Nephron (organoid): ENCODE measurements around the gene PERP.

Experiments used
- H3K27ac Mint-ChIP-seq, 3 experiments: 2 replicates each; pipeline ENCODE4 v1.8.0; 2020; ENCODE audit warnings: mixed read lengths in 3 of 3, mild to moderate bottlenecking in 2 of 3, moderate library complexity in 1 of 3
- H3K27me3 Mint-ChIP-seq: 2 replicates; pipeline ENCODE4 v1.8.0; 2021; ENCODE audit warnings: low read depth, mild to moderate bottlenecking, moderate library complexity, mixed read lengths
- H3K36me3 Mint-ChIP-seq: 2 replicates; pipeline ENCODE4 v1.8.0; 2020; ENCODE audit warnings: low read depth, mixed read lengths
- H3K4me1 Mint-ChIP-seq: 2 replicates; pipeline ENCODE4 v1.8.0; 2020; ENCODE audit warnings: mixed read lengths
- H3K4me3 Mint-ChIP-seq, 3 experiments: 2 replicates each; pipeline ENCODE4 v1.8.0; 2020; ENCODE audit warnings: mild to moderate bottlenecking in 3 of 3, mixed read lengths in 3 of 3, moderate library complexity in 2 of 3
- H3K9me3 Mint-ChIP-seq: 2 replicates; pipeline ENCODE4 v1.8.0; 2020; ENCODE audit warnings: mixed read lengths
- TF ChIP-seq, protein P1 (sequence below), 3 experiments: fragments of 200-600 bp; sonication (generic); IDR thresholded peaks; one replicate each; pipeline ENCODE4 v1.5.0; 2021; ENCODE audit warnings: antibody characterized with exemption in 3 of 3; ENCODE audit not compliant: unreplicated experiment in 3 of 3

Gene PERP

DNA sequence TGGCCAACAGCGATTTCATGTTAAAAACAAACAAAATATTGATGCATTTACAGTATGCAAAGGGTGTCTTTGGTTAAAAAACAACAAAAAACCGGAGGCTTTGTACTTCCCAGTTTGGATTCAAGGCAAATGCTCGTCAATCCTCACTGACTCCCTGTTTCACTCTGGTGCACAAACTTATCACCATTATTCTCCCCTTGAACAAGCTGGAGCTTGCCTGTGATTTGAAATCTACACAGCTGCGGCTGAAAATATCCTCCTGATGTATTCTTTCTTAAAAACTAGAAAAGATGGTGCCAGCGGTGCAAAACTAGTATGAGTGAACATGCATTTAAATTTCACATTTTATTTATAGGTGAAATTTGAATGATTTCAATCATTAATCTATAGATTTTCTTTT lies 3.3 kb downstream of the PERP start:
- peak overlapping the region; percentile 18 to 27 (median 22) for H3K27ac Mint-ChIP-seq
- H3K9me3 Mint-ChIP-seq: no peaks in the 10 kb centered on the region
- TF ChIP-seq, protein P1, sequence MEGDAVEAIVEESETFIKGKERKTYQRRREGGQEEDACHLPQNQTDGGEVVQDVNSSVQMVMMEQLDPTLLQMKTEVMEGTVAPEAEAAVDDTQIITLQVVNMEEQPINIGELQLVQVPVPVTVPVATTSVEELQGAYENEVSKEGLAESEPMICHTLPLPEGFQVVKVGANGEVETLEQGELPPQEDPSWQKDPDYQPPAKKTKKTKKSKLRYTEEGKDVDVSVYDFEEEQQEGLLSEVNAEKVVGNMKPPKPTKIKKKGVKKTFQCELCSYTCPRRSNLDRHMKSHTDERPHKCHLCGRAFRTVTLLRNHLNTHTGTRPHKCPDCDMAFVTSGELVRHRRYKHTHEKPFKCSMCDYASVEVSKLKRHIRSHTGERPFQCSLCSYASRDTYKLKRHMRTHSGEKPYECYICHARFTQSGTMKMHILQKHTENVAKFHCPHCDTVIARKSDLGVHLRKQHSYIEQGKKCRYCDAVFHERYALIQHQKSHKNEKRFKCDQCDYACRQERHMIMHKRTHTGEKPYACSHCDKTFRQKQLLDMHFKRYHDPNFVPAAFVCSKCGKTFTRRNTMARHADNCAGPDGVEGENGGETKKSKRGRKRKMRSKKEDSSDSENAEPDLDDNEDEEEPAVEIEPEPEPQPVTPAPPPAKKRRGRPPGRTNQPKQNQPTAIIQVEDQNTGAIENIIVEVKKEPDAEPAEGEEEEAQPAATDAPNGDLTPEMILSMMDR (IDR thresholded peaks at IDR 0.05; ENCODE audit: unreplicated experiment in 3 of 3): no peak
- peaks cover 54% of the 10 kb centered on the region for H3K27me3 Mint-ChIP-seq
- no peak overlapping the region for H3K4me3 Mint-ChIP-seq
- peaks cover 41% of the 10 kb centered on the region for H3K4me1 Mint-ChIP-seq
- H3K36me3 Mint-ChIP-seq: no peaks in the 10 kb centered on the region

DNA sequence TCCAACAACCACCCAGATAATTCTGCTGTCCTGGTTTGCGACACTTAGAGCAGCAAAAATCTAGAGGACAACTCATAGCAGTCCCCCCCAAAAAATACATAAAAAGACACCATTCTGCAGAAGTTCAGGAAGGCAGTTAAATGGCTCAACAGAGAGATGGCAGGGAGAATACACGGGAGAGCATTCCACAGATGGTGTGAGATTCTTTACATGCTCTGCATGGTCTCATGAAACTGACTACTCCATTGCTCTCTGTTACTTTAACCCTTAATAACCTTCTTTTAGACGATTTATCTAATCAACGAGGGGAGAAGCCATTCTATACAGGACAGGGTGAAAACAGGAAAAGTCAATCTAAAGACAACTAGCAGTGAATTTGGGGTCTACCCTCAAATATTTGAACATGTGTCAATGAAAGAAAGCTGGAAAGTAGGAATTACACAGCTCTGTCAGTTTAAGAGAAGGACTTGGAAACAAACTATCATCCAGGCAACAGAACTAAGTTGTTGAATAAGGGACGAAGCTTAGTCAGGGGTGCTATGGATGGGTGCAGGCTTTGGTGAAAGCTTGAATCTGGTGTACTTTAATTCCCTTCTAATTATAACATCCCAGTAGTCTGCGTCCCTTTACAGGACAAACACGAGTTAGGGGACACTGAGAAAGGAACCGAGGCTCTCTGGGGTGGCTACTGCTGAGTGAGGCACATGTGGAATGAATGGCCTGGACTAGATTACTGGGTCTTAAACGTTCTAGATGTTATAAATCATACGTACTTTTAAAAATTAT lies 5.1 kb downstream of the PERP start:
- Mint-ChIP-seq H3K4me3 (peak overlapping the region in 2 of 3 experiments; percentile 37), H3K9me3 (peaks cover 2% of the 10 kb centered on the region), H3K27me3 (peaks cover 38% of the 10 kb centered on the region), H3K4me1 (peaks cover 33% of the 10 kb centered on the region), H3K27ac (peak overlapping the region in 1 of 3 experiments; percentile 2), H3K36me3 (no peaks in the 10 kb centered on the region)
- TF ChIP-seq, protein P1 (IDR thresholded peaks at IDR 0.05; ENCODE audit: unreplicated experiment in 3 of 3): no peak

DNA sequence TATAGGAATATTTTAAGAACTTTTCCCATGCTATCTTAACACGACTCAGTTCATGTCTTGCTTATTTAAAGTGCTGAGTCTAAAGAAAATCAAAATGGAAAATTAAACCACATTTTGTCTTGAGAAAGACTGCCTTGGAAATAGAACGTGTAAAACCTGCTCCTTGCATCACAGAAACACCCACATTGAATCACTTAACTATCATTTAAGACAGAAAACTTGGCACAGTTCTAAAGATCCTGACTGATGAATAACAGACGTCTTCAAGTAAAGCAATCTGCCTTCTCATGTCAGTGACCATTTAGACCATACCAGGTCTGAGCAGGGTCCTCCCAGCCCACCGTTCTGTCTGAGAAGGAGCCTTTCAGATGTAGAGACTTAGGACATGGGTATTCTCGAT lies 7.4 kb downstream of the PERP start:
- Mint-ChIP-seq H3K4me1 (peaks cover 18% of the 10 kb centered on the region), H3K27me3 (peaks cover 15% of the 10 kb centered on the region), H3K9me3 (peaks cover 2% of the 10 kb centered on the region), H3K4me3 (no peak overlapping the region), H3K27ac (peak overlapping the region in 1 of 3 experiments; percentile 17), H3K36me3 (peaks cover 10% of the 10 kb centered on the region)
- TF ChIP-seq, protein P1 (IDR thresholded peaks at IDR 0.05; ENCODE audit: unreplicated experiment in 3 of 3): no peak

DNA sequence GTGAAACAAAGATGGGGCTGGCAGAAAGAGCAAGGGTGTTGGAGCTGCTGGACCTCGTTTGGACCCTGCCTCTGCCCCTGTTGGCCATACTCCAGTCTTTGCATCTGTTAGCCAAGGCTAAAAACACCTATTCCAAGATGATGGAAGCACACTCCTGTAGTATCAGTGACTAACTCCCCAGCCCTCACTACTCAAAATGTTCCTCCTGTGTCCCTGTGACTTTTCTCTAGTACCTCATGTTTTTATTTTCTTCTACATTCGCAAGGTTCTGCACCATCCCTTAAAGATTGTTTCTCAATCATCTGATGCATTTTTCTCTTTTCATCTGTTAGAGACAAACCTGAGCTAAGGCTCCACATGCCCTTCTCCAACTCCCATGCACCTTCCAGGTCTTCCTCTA lies 8.9 kb downstream of the PERP start:
- H3K36me3 Mint-ChIP-seq: peaks cover 14% of the 10 kb centered on the region
- H3K4me3 Mint-ChIP-seq: no peak overlapping the region
- H3K4me1 Mint-ChIP-seq: peaks cover 9% of the 10 kb centered on the region

DNA sequence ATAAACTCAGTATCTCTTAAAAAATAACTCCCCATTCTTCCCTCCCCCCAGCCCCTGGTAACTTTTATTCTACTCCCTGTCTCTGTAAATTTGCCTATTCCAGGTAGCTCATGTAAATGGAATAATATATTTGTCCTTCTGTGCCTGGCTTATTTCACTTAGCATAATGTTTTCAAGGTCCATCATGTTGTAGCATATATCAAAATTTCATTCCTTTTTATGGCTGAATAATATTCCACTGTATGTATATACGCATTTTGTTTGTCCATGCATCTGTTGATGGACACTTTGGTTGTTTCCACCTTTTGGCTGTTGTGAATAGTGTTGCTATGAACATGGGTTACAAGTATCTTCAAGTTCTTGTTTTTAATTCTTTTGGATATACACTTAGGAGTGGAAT lies 13.0 kb downstream of the PERP start:
- H3K4me3 Mint-ChIP-seq: no peak overlapping the region
- no peaks in the 10 kb centered on the region for H3K27me3 Mint-ChIP-seq
- no peak overlapping the region for H3K27ac Mint-ChIP-seq
- peaks cover 2% of the 10 kb centered on the region for H3K9me3 Mint-ChIP-seq
- no peaks in the 10 kb centered on the region for H3K4me1 Mint-ChIP-seq
- peaks cover 14% of the 10 kb centered on the region for H3K36me3 Mint-ChIP-seq
- TF ChIP-seq, protein P1 (IDR thresholded peaks at IDR 0.05; ENCODE audit: unreplicated experiment in 3 of 3): no peak

More for the DNA sequence above, 8.9 kb downstream of the PERP start:
- Mint-ChIP-seq H3K27ac (no peak overlapping the region), H3K27me3 (peaks cover 10% of the 10 kb centered on the region), H3K9me3 (peaks cover 2% of the 10 kb centered on the region)
- TF ChIP-seq, protein P1 (IDR thresholded peaks at IDR 0.05; ENCODE audit: unreplicated experiment in 3 of 3): no peak

DNA sequence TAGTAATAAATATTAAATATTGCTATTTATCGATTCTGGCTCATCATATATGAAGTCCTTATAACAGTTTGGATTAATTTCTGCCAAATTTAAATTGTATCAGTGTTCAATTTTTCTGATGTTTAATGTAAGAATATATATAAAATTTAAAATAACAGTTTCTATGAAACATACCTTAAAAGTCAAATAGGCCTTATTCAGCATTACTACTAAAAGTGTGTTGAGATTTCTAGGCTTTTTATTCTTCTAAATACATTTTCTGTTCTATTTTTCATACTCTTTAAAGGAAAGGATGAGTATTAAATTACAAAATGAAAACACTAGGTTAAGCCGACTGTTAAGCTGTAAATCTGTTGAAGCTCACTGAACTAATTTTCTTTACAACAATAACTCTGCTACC lies 13.6 kb downstream of the PERP start:
- no peaks in the 10 kb centered on the region for H3K27me3 Mint-ChIP-seq
- no peak overlapping the region for H3K27ac Mint-ChIP-seq
- TF ChIP-seq, protein P1 (IDR thresholded peaks at IDR 0.05; ENCODE audit: unreplicated experiment in 3 of 3): no peak
- no peaks in the 10 kb centered on the region for H3K4me1 Mint-ChIP-seq
- no peak overlapping the region for H3K4me3 Mint-ChIP-seq
- H3K36me3 Mint-ChIP-seq: peaks cover 14% of the 10 kb centered on the region
- peaks cover 2% of the 10 kb centered on the region for H3K9me3 Mint-ChIP-seq
